Colonic mucosa (tissue), 4 donors: ENCODE data around the gene TGM2. TPM values are rescaled to one million over a fixed set of nuclear protein-coding genes. Genes with fewer than 3 reads are reported as not detected.

Experiments
- DNase-seq: peaks from one replicate; pipeline ENCODE4 v3.0.0-alpha.2; 2020
- H3K27ac ChIP-seq: fragments of 200-600 bp; one replicate; pipeline ENCODE4 v1.8.0; 2021
- H3K27me3 ChIP-seq: fragments of 200-600 bp; one replicate; pipeline ENCODE4 v1.8.0; 2021
- H3K36me3 ChIP-seq: fragments of 200-600 bp; one replicate; pipeline ENCODE4 v1.8.0; 2021
- H3K4me1 ChIP-seq: fragments of 200-600 bp; one replicate; pipeline ENCODE4 v1.8.0; 2021; ENCODE audit warnings: mild to moderate bottlenecking
- H3K4me3 ChIP-seq: fragments of 200-600 bp; one replicate; pipeline ENCODE4 v1.8.0; 2021
- H3K9ac ChIP-seq, 2 donors: one replicate each; pipeline ENCODE4 v1.7.0; 2013; ENCODE audit warnings: control low read depth in 2 of 2, low read depth in 2 of 2, low read length in 2 of 2
- H3K9me3 ChIP-seq: fragments of 200-600 bp; one replicate; pipeline ENCODE4 v1.8.0; 2021
- intact Hi-C: fragments of 100-400 bp; cut with DNase I; formaldehyde crosslinking; loops from one replicate; pipeline ENCODE4 v1.14.1; 2022
- total RNA-seq, 2 donors: library from RNA; stranded (reverse); fragmentation: NEBNext Ultra II Directional in 1 of 2; extraction: Animal tissue kit (Norgen Biotek cat#: 25700) in 1 of 2; gene quantifications; one replicate each; pipeline ENCODE4 v1.2.1, GENCODE V29; 2021
- TF ChIP-seq, protein P1 (sequence below): fragments of 200-600 bp; IDR thresholded peaks from one replicate; pipeline ENCODE4 v1.8.0; 2022; ENCODE audit warnings: antibody characterized with exemption, mild to moderate bottlenecking
- donor health status: healthy.
- donor health status: DM: no; HTN: no; CAD: no.
- donor health status: DM: no; HTN: no; CAD: no.

Gene TGM2
- total RNA-seq, 2 donors from 2014 or later: 14.5 to 32.8 TPM

DNA sequence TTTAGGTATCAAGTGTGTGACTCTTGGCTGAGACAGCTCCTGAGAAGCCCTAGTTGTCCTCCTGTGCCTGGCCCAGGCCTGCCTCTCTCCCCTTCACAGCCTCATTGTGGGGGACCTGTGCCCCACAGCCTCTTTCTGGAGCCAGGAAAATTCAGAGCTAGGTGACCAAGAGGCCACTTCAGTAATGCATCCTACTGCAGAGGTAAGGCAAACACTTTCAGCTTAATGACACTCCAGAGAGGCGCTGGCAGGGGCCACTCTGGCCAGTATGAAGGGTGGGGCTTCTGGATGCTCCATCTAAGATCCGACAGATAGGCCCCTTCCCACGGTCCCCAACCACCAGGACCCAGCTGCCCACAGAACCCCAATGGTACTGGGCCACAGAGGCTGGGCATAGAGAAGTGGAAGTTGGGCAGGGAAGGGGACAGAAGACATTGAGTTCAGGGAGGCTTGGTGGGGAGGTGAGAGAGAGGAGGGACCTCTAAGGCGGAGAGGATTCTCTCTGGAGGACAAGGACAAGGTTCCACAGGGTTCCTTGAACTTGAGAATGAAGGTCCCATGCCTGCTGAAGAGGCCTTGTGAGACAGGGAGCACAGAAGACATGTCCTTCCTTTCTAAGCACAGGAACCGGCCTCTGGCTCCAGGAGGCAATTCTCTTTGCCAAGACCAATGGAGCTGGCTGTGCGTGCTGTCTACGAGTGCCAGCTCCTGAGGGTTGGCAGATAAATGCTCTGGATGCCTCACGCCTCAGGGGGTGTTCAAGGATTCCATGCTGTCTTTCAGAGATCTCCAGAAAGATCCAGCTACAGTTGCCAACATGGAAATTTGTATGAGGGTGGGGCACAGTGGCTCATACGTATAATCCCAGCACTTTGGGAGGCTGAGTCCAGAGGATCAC lies 46.4 kb upstream of the TGM2 start:
- TF ChIP-seq, protein P1, sequence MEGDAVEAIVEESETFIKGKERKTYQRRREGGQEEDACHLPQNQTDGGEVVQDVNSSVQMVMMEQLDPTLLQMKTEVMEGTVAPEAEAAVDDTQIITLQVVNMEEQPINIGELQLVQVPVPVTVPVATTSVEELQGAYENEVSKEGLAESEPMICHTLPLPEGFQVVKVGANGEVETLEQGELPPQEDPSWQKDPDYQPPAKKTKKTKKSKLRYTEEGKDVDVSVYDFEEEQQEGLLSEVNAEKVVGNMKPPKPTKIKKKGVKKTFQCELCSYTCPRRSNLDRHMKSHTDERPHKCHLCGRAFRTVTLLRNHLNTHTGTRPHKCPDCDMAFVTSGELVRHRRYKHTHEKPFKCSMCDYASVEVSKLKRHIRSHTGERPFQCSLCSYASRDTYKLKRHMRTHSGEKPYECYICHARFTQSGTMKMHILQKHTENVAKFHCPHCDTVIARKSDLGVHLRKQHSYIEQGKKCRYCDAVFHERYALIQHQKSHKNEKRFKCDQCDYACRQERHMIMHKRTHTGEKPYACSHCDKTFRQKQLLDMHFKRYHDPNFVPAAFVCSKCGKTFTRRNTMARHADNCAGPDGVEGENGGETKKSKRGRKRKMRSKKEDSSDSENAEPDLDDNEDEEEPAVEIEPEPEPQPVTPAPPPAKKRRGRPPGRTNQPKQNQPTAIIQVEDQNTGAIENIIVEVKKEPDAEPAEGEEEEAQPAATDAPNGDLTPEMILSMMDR: no peak
- intact Hi-C loops: no loop called here
- Histone ChIP-seq H3K9ac (no peak overlapping the region), H3K27ac (no peak overlapping the region), H3K4me3 (no peak overlapping the region), H3K27me3 (no peaks in the 10 kb centered on the region), H3K9me3 (no peaks in the 10 kb centered on the region), H3K36me3 (no peaks in the 10 kb centered on the region), H3K4me1 (no peaks in the 10 kb centered on the region)
- DNase-seq: no peak

DNA sequence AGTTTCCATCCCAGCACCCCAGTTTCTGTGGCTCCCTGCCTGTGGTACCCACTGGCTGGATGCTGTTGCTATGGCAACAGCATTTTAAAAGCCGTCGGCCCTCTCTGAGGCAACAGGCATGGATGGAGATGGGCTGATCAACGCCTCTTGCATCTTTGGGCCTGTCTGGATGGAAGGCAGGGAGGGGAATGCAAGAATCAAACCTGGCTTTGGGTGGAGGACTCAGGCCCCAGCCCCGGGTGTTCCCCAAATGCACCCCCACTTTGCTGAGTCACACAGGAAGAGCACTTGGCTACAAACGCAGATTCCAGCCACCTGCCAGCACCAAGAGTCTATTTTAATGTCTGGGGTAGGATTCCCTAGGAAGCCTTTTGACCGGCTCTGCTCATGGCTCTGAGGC lies 45.7 kb upstream of the TGM2 start:
- Histone ChIP-seq H3K4me1 (no peaks in the 10 kb centered on the region), H3K4me3 (no peak overlapping the region), H3K27ac (no peak overlapping the region), H3K9me3 (no peaks in the 10 kb centered on the region), H3K27me3 (no peaks in the 10 kb centered on the region), H3K9ac (no peak overlapping the region), H3K36me3 (no peaks in the 10 kb centered on the region)
- TF ChIP-seq, protein P1: no peak
- DNase-seq: no peak
- intact Hi-C loops: no loop called here

DNA sequence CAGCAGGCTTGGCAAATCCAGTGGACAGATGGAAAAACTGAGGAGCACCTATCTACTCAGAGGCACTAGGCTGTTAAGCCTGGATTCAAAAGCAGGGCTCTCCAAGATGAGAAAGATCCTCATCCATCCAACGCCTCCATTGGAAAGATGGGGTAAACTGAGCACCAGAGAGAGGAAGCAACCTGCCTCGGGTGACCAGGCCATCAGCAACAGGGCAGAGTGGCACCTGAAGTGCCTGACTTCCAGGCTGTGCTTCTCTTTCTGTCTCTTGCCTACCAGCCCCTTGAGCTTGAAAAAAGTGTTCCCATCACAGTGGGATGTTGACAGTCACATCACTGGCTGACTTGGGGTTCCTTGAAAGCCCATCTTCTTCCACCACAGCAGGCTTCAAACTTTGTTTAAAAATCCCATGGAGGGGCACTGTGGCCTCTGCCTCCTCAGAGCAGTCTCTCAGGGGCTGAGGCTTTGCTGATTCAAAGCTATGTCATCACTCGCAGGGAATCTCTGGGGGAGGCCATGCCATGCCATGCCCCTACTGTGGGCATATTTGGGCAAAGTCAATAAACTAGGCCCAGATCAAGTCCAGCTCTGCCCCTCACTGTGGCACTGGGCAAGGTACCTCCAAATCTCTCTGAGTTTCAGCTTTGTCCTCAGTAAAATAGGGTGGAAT lies 44.8 kb upstream of the TGM2 start:
- Histone ChIP-seq H3K9me3 (no peaks in the 10 kb centered on the region), H3K9ac (no peak overlapping the region), H3K27ac (no peak overlapping the region), H3K27me3 (no peaks in the 10 kb centered on the region), H3K4me3 (no peak overlapping the region), H3K36me3 (no peaks in the 10 kb centered on the region), H3K4me1 (no peaks in the 10 kb centered on the region)
- DNase-seq: no peak
- intact Hi-C loops: no loop called here
- TF ChIP-seq, protein P1: no peak

DNA sequence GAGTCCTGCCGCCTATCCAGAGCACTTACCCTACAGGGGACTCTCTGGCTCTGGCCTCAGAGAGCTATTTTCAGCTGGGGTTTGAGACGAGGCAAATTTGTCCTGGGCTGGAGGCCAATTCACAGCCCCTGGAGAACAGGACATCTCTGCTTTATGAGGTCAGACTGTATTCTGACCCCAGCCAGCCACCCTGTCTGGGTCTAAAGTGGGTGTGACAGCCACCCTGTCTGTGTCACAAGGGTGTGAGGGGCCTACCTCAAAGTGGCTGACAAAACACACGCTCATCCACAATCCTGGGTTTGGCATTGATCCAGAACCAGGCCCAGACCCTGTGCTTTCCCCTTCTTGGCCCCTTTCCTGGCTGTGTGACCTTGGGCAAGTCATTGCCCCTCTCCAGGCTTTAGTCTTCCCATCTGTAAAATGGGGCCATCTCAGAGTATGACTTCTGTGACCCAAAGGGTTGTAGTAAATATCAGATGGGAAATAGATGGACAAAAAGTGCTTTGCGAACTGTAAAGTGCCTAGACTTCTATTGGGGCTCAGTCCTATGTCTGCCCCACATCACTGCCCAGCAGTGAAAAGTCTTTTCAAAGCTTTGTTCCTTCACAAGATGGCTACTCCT lies 44.1 kb upstream of the TGM2 start:
- H3K9ac ChIP-seq: no peak overlapping the region
- intact Hi-C loops: no loop called here
- no peak overlapping the region for H3K27ac ChIP-seq
- no peak for DNase-seq
- H3K36me3 ChIP-seq: no peaks in the 10 kb centered on the region
- TF ChIP-seq, protein P1: no peak
- no peaks in the 10 kb centered on the region for H3K27me3 ChIP-seq
- H3K4me1 ChIP-seq: no peaks in the 10 kb centered on the region
- no peaks in the 10 kb centered on the region for H3K9me3 ChIP-seq
- no peak overlapping the region for H3K4me3 ChIP-seq

DNA sequence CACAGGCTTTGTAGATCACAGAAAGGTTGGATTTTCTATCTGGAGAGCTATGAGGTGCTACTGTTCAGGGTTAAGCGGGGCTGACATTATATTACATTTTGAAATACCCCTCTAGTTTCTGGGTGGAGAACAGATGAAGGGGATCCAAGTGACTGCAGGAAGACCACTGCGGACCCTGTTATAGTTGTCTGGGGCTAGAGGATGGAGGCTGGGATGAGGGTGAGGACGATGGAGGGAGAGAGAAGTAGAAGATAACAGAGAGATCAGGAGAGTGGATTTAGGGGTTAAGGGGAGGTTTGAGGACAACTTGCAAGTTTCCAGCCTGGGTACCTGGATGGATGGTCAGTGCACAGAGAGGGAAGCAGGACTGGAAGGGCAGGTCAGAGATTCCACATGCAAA lies 43.5 kb upstream of the TGM2 start:
- TF ChIP-seq, protein P1: no peak
- no peak for DNase-seq
- Histone ChIP-seq H3K27me3 (no peaks in the 10 kb centered on the region), H3K4me3 (no peak overlapping the region), H3K27ac (no peak overlapping the region), H3K4me1 (no peaks in the 10 kb centered on the region), H3K36me3 (no peaks in the 10 kb centered on the region), H3K9ac (no peak overlapping the region), H3K9me3 (no peaks in the 10 kb centered on the region)
- intact Hi-C loops: no loop called here
